ENCODE data around the gene KCNG3. TPM values are rescaled to one million over a fixed set of nuclear protein-coding genes. Genes with fewer than 3 reads are reported as not detected.
A peak's percentile ranks its signal among the peaks of the same experiment; 100 is the strongest.

The KCNG3 gene
- total RNA-seq, 6 donors from 2014 or later, result 0.91 to 10.3 (median 3.8) TPM

DNA sequence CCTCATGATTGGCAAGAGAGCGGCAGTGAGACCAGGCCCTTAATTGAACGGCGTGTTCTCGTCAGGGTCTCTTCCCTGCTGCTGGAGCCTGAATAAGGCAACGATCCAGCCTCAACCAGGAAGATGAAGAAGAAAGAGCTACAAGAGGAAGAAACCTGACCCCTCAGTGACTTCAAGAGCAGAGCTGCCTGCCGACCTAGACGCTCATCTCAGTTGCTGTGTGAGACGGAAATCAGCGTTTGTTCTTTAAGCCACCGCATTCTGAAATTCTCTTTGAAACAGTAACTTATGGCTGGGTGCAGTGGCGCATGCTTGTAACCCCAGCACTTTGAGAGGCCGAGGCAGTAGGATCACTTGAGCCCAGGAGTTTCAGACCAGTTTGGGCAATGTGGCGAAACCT, 29.6 kb upstream of the KCNG3 start:
- WGBS, 2 donors, result 50 to 62% methylated on average over 11 to 13 of the region's 13 CpGs
- ATAC-seq (ENCODE audit: low FRiP score in 2 of 2) (no peak), DNase-seq (no peak)
- Histone ChIP-seq H3K27me3 (no peaks in the 10 kb centered on the region), H3K9me3 (no peaks in the 10 kb centered on the region), H3K4me1 (no peaks in the 10 kb centered on the region), H3K36me3 (no peaks in the 10 kb centered on the region), H3K4me3 (no peak overlapping the region), H3K27ac (no peak overlapping the region)
- TF ChIP-seq POLR2A (IDR thresholded peaks at IDR 0.05) (no peak), EP300 (IDR thresholded peaks at IDR 0.05) (no peak)

DNA sequence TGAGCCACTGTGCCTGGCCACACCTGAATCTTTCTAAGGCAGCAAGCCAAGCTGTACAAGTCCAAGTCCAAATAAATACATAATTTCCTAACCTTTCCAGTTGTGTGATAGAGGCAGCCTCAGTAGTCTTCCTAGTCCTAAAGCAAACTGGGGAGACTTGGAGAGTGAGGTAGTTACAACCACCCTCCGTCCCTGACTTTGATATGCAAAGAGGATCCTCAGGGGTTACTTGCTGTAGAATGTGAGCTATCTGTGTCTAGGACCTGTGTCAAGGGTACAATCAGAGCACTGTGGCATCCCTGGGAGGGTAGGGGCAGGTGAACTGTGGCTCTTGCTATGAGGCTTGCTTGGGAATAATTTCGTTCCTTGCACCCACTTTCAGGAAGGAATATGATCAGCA, 28.3 kb upstream of the KCNG3 start:
- TF ChIP-seq POLR2A (IDR thresholded peaks at IDR 0.05) (no peak), EP300 (IDR thresholded peaks at IDR 0.05) (no peak), POLR2AphosphoS5 (IDR thresholded peaks at IDR 0.05) (no peak)
- TF ChIP-seq, protein P1, sequence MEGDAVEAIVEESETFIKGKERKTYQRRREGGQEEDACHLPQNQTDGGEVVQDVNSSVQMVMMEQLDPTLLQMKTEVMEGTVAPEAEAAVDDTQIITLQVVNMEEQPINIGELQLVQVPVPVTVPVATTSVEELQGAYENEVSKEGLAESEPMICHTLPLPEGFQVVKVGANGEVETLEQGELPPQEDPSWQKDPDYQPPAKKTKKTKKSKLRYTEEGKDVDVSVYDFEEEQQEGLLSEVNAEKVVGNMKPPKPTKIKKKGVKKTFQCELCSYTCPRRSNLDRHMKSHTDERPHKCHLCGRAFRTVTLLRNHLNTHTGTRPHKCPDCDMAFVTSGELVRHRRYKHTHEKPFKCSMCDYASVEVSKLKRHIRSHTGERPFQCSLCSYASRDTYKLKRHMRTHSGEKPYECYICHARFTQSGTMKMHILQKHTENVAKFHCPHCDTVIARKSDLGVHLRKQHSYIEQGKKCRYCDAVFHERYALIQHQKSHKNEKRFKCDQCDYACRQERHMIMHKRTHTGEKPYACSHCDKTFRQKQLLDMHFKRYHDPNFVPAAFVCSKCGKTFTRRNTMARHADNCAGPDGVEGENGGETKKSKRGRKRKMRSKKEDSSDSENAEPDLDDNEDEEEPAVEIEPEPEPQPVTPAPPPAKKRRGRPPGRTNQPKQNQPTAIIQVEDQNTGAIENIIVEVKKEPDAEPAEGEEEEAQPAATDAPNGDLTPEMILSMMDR (IDR thresholded peaks at IDR 0.05), result no peak
- DNase-seq (no peak), ATAC-seq (ENCODE audit: low FRiP score in 2 of 2) (no peak)
- WGBS, 2 donors, result 63 to 79% methylated on average over 2 of the region's 2 CpGs
- no peaks in the 10 kb centered on the region for H3K4me1 ChIP-seq
- H3K36me3 ChIP-seq, result no peaks in the 10 kb centered on the region
- H3K9me3 ChIP-seq, result no peaks in the 10 kb centered on the region
- no peak overlapping the region for H3K4me3 ChIP-seq
- no peak overlapping the region for H3K27ac ChIP-seq
- no peaks in the 10 kb centered on the region for H3K27me3 ChIP-seq

DNA sequence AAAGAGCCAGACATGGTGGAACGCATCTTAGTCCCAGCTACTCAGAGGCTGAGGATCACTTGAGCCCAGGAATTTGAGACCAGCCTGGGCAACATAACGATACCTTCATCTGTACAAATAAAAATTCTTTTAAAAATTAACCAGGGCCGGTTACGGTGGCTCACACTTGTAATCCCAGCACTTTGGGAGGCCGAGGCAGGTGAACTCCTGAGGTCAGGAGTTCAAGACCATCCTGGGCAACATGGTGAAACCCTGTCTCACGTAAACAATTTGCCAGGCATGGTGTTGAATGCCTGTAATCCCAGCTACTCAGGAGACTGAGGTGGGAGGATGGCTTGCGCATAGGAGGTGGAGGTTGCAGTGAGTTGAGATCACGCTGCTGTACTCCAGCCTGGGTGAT, 25.8 kb upstream of the KCNG3 start:
- H3K27ac ChIP-seq, result no peak overlapping the region
- no peak for DNase-seq
- no peak for ATAC-seq (ENCODE audit: low FRiP score in 2 of 2)
- TF ChIP-seq EP300 (IDR thresholded peaks at IDR 0.05) (no peak), POLR2A (IDR thresholded peaks at IDR 0.05) (no peak)
- TF ChIP-seq, protein P1 (IDR thresholded peaks at IDR 0.05), result no peak
- H3K4me1 ChIP-seq, result no peaks in the 10 kb centered on the region
- WGBS, 2 donors, result 70 to 90% methylated on average over 8 of the region's 8 CpGs
- no peak overlapping the region for H3K4me3 ChIP-seq
- no peaks in the 10 kb centered on the region for H3K9me3 ChIP-seq
- no peaks in the 10 kb centered on the region for H3K27me3 ChIP-seq
- H3K36me3 ChIP-seq, result no peaks in the 10 kb centered on the region

DNA sequence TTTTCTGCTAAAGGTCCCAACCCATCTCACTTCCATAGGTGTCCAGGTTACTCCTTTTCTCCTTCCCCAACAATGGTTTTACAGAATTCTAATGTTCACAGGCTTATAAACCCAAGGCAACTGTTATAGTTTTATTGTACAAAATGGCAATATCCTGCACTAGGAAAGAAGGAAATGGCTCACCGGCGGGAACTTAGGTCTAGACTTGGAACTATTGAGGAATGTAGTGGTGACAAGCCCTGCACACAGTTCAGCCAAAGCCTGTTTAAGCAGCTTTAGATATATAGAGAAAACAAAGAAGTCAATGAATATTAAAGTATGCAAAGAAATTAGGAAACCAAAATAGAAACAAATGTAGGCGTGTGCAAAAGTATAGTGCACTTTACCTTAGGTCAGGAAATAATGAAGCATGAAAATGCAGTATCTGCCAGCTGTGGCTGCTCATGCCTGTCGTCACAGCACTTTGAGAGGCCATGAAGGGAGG, 22.7 kb upstream of the KCNG3 start:
- no peak for TF ChIP-seq POLR2A (IDR thresholded peaks at IDR 0.05)
- H3K4me3 ChIP-seq, result no peak overlapping the region
- no peaks in the 10 kb centered on the region for H3K9me3 ChIP-seq
- DNase-seq (no peak), ATAC-seq (ENCODE audit: low FRiP score in 2 of 2) (no peak)
- H3K36me3 ChIP-seq, result no peaks in the 10 kb centered on the region
- 77 to 80% methylated on average over 4 of the region's 4 CpGs for WGBS, 2 donors
- no peaks in the 10 kb centered on the region for H3K27me3 ChIP-seq
- H3K4me1 ChIP-seq, result no peaks in the 10 kb centered on the region
- no peak overlapping the region for H3K27ac ChIP-seq

DNA sequence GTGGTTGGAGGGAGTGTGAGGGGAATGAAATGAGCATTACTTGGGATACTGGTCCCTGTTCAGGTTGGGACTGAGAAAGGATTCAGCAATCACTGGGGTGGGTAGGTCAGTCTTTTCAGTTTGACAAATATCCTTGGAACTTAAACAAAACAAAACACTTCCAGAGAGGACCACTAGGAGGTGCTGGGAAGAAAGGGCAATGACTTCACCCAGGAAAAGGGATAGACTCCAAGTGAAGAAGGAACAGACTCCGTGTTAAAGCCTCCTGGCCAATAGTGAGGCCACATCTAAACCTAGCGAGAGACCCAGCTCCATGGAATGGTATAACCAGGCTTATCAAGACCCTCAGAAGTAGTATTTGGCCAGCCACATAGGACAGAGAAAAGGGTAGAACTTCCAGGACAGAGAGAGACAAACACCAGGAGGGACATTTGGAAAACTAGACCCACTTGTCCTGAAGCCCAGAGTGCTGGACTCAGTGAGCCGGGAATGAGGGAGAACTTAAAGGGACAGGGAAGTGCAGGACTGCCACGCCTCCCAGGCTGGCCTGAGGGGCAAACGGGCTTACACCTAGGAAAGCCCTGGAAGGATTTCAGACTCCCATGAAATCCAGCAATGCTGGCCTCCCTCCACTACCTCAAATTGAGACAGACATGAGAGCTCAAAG, 19.6 kb upstream of the KCNG3 start:
- ATAC-seq (ENCODE audit: low FRiP score in 2 of 2) (peak; percentile 73 to 78), DNase-seq (no peak)
- Histone ChIP-seq H3K36me3 (no peaks in the 10 kb centered on the region), H3K27me3 (no peaks in the 10 kb centered on the region), H3K4me1 (no peaks in the 10 kb centered on the region), H3K4me3 (no peak overlapping the region), H3K27ac (no peak overlapping the region), H3K9me3 (no peaks in the 10 kb centered on the region)
- WGBS, 2 donors, result 60 to 70% methylated on average over 5 of the region's 5 CpGs
- TF ChIP-seq POLR2A (IDR thresholded peaks at IDR 0.05) (no peak), POLR2AphosphoS5 (IDR thresholded peaks at IDR 0.05) (no peak)
- TF ChIP-seq, protein P1 (IDR thresholded peaks at IDR 0.05), result peak in 5 of 6 experiments; percentile 42 to 58 (median 50)

DNA sequence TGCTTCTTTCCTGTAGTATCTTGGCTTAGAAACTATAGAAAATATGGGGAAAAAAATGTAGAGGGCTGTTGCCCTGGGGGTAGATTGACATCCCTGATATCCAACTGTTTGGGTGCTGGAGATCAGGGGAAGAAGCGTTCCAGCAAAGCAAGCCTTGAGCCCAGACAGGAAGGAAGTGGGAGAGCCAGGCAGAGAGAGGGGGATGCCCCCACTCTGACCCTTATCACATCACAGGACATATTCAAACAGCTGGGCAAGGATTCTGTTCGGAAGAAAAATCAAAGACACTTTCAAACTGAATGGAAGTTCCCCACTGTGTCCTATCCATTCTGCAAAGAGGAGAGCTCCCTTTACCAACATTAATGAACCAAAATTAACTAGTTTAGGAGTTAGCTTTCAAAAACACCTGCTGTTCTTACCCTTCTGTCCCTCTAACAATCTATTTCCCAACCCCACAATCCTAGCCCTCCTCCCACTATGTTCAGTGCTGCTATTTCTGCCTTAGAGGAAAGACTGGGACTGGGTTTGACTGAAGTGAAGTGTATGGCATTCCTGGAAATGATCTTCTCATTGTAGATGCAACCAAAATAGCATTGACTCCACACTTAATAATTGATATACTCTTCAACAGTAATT, 16.9 kb upstream of the KCNG3 start:
- Histone ChIP-seq H3K9me3 (no peaks in the 10 kb centered on the region), H3K4me3 (no peak overlapping the region), H3K27ac (no peak overlapping the region), H3K4me1 (no peaks in the 10 kb centered on the region), H3K27me3 (no peaks in the 10 kb centered on the region), H3K36me3 (no peaks in the 10 kb centered on the region)
- no peak for ATAC-seq (ENCODE audit: low FRiP score in 2 of 2)
- TF ChIP-seq, protein P1 (IDR thresholded peaks at IDR 0.05), result no peak
- no peak for DNase-seq
- WGBS, 2 donors, result 7 to 11% methylated on average over 2 of the region's 2 CpGs
